Caki2 (cell line): ENCODE measurements around the gene TLE4. TPM values are rescaled to one million over a fixed set of nuclear protein-coding genes. Genes with fewer than 3 reads are reported as not detected.
"Not testable (repeated sequence)": the region's sequence is repeated elsewhere in the genome, so short reads cannot be mapped to it uniquely, and the experiment has no call there.

ENCODE experiments used
- DNase-seq: peaks from one replicate; pipeline ENCODE4 v3.0.0-alpha.2; 2015; ENCODE audit warnings: low read depth
- in situ Hi-C: cut with HindIII; loops from 2 replicates; pipeline ENCODE4 v1.10.0; 2016; ENCODE audit warnings: low sequenced_read_pairs, low pct_unique_long_range_greater_than_20kb, mixed read lengths
- total RNA-seq: library from RNA; depleted of rRNA; stranded (reverse); fragments of >200 nt; shearing (Covaris generic); gene quantifications from 2 replicates; pipeline ENCODE4 v1.2.3, GENCODE V29; 2014; ENCODE audit warnings: low replicate concordance; rRNA removed

TLE4 gene
- 16.0 and 25.5 TPM in 2 replicates for total RNA-seq

- in situ Hi-C loops, result no loop called here
- DNase-seq, result peak; percentile 99
These were observed at the start of gene TLE4 for GRCh38 chr9:79571309-79572031. Gene TLE4 (plus strand): TSS chr9:79571965. CDS start chr9:79572791, 826 bp downstream.

GRCh38 chr9:79522793-79523192 lies 49.0 kb upstream of the TLE4 start:
- in situ Hi-C loops, result no loop called here
- no peak for DNase-seq

GRCh38 chr9:79524266-79524665 lies 47.5 kb upstream of the TLE4 start:
- in situ Hi-C loops, result no loop called here
- DNase-seq, result no peak

GRCh38 chr9:79526149-79526672 lies 45.6 kb upstream of the TLE4 start:
- in situ Hi-C loops, result no loop called here
- DNase-seq, result no peak

- no peak for DNase-seq
- in situ Hi-C loops, result no loop called here
These were observed 36.2 kb upstream of the TLE4 start for GRCh38 chr9:79535534-79535933.

- in situ Hi-C loops, result no loop called here
- DNase-seq, result no peak
These were observed 33.9 kb upstream of the TLE4 start for GRCh38 chr9:79537838-79538237.

GRCh38 chr9:79542735-79543620 lies 28.8 kb upstream of the TLE4 start:
- DNase-seq, result no peak
- in situ Hi-C loops, result no loop called here

GRCh38 chr9:79544375-79544774 lies 27.4 kb upstream of the TLE4 start:
- in situ Hi-C loops, result not testable (repeated sequence)

GRCh38 chr9:79551586-79551985 lies 20.2 kb upstream of the TLE4 start:
- in situ Hi-C loops, result no loop called here

More at GRCh38 chr9:79544375-79544774, 27.4 kb upstream of the TLE4 start:
- DNase-seq, result not testable (repeated sequence)

GRCh38 chr9:79551994-79552393 lies 19.8 kb upstream of the TLE4 start:
- DNase-seq, result no peak
- in situ Hi-C loops, result no loop called here

More at GRCh38 chr9:79551586-79551985, 20.2 kb upstream of the TLE4 start:
- no peak for DNase-seq

GRCh38 chr9:79555474-79556089 lies 16.2 kb upstream of the TLE4 start:
- in situ Hi-C loops, result no loop called here
- DNase-seq, result no peak

GRCh38 chr9:79559495-79560181 lies 12.1 kb upstream of the TLE4 start:
- no peak for DNase-seq
- in situ Hi-C loops, result no loop called here

GRCh38 chr9:79562749-79563386 lies 8.9 kb upstream of the TLE4 start:
- DNase-seq, result no peak
- in situ Hi-C loops, result no loop called here

GRCh38 chr9:79564105-79564504 lies 7.7 kb upstream of the TLE4 start:
- in situ Hi-C loops, result no loop called here
- no peak for DNase-seq

GRCh38 chr9:79565245-79565644 lies 6.5 kb upstream of the TLE4 start:
- in situ Hi-C loops, result no loop called here
- no peak for DNase-seq

GRCh38 chr9:79567671-79568098 lies 4.1 kb upstream of the TLE4 start:
- DNase-seq, result no peak
- in situ Hi-C loops, result no loop called here

- no peak for DNase-seq
These were observed 3.2 kb upstream of the TLE4 start for GRCh38 chr9:79568337-79569101.

More at GRCh38 chr9:79568337-79569101, 3.2 kb upstream of the TLE4 start:
- in situ Hi-C loops, result no loop called here
